NCI-H2196 treated with DMSO at 0.1 percent for 48 hours (cell line): ENCODE data around the gene ZNF581.
A peak's percentile ranks its signal among the peaks of the same experiment; 100 is the strongest.

Experiments used
- DNase-seq: peaks from one replicate; lab custom pipeline; 2025; ENCODE audit not compliant: unreplicated experiment; lab: John Stamatoyannopoulos, UW

ZNF581 gene

DNA sequence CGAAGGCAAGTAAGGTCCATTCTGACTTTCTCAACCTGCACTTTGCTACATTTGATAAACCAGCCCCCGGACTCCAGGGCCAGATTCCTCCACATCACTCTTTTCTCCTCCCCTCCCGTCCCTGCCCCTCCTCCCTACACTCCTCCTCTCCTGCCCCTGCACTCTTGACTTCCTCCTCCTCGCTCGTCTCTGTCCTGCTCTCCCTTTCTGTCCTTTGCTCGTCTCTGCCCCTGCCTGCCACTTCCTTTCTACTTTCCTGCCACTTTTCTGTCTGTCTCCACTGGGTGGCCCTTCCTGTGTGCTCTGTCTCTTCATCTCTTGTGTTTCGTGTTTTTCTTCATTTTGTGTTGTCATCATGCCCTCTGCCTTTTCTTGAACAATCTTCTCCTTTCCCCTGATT is 18.4 kb downstream of the ZNF581 start:
- DNase-seq: no peak

DNA sequence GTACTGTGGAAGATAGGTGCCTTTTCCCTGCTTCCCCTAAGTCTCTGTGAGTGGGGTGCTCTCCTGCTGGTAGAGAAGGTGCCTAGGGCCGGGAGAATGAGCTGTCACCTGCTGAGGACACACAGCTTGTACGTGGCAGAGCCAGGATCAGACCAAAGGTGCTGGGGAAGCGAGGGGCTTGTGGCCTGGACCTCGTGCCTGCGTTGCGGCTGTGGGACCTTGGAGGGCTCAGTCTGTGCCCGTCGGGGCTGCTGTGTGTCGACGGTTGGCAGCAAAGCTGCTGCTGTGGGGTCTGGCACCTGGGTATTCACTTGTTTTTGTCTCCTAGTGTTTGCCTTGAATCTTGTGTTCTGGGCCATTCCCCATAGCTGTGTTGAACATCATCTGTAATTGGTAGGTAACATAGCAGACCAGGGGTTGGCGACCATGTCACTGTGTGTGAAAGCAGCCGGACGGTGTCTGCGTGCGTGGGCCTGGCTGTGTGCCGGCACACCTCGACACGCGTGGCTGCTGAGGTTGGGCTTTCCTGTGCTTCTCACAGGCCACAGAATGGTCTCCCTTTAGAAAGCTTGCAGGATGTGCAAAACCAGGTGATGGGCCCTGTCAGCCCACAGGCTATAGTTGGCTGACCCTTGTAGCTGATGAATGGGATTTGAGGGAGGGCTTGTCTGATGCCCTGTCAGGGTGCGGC is 20.5 kb downstream of the ZNF581 start:
- DNase-seq: no peak

DNA sequence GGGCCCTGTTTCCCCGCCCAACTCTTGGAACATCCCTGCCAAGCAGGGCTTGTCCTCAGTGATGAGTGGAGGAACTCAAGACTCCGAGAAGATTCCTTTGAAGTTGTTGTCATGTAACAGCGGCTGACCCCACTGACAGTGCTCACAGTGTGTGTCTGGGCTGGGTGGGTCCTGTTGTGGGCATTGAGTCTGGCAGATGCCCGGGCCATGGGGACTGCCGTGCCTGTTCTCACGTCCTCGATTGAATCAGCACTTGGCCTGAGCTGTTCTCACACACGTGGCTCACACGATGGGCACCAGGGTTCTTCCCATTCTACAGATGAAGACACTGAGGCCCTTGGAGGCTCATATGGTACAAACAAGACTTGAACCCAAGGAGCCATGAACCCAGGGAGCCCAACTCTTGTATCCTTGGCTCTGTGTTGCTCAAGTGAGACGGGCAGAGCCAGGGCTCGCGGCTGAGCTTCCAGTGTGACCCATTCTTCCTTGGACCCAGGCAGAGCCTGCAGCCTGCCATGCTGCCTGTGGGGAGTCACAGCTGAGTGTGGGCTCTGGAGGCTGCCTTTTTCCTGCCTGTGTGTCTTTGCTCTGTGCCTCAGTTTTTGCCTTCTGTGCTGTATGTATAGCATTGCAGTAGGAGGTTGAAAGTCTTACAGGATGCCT is 23.0 kb downstream of the ZNF581 start:
- no peak for DNase-seq

DNA sequence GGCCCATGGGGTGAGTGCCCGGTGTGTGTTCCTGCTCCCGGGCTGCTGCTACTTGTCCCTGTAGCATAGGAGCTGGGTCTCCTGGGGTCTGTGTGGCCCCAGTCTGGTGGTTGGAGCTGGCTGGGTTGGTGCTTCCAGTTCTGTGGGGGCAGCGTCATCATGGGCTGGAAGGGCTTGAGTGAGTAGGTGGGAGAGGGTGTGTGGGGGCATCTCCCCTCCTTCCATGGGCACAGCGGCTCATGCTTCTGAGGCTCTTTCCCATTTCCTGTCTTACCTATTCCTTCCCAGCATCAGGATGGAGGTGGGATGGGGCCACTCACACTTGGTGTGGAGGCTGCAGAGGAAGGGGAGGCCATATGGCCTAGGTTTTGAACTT is 23.5 kb downstream of the ZNF581 start:
- no peak for DNase-seq

DNA sequence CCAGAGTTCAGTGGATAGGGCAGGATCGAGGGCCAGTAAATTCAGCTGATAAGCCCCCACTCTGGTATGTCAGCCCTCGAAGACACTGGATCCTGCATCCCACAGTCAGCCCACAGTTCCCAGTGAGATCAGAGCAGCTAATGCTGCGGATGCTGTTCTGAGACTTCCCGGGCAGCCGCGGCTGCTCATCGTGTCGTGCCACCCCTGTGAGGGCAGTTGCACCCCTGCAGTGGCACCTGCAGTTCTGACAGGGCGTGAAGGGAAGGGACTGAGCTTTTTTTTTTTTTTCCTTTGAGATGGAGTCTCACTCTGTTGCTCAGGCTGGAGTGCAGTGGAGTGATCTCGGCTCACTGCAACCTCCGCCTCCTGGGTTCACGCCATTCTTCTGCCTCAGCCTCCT is 24.1 kb downstream of the ZNF581 start:
- DNase-seq: no peak

DNA sequence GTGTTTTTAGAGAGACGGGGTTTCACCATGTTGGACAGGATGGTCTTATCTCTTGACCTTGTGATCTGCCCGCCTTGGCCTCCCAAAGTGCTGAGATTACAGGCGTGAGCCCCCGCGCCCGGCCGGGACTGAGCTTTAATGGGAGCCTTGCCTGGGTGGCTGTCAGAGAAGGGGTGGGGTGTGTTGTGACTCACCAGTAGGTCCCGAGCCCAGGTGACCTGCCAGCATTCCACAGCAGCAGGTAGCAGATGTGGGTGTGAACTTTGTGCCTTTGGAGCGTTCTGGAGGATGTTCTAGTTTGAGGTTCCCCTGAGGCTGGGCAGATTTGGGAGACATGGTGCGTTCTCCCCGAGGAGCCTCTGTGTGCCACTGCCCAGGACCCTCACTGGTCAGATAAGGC is 24.5 kb downstream of the ZNF581 start:
- DNase-seq: no peak

DNA sequence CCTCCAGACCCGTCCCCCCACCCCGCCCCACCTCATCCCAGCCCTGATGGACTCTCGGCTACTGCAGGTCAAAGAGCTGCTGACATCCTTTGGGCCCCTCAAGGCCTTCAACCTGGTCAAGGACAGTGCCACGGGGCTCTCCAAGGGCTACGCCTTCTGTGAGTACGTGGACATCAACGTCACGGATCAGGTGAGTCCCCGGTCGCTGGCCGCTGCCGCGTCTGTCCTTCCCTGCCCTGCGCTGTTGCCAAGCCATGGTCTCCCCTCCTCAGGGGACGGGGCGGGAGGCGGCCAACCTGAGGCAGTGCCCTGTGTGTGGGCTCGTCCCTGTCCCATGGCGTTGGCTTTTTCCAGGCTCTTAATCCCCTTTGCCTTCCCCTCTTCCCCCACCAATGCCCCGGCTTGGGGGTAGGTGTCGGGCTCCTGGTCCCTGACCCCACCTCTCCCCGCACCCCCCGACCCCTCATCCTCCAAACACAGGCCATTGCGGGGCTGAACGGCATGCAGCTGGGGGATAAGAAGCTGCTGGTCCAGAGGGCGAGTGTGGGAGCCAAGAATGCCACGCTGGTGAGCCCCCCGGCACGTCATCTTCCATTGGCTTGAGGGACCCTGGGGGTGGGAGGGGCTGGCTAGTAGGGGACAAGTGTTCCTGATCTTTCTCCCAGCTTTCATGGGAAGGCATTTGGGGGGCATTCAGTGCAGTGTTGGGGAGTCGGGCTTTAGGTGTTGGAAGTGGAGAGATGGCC is 25.3 kb downstream of the ZNF581 start:
- no peak for DNase-seq

DNA sequence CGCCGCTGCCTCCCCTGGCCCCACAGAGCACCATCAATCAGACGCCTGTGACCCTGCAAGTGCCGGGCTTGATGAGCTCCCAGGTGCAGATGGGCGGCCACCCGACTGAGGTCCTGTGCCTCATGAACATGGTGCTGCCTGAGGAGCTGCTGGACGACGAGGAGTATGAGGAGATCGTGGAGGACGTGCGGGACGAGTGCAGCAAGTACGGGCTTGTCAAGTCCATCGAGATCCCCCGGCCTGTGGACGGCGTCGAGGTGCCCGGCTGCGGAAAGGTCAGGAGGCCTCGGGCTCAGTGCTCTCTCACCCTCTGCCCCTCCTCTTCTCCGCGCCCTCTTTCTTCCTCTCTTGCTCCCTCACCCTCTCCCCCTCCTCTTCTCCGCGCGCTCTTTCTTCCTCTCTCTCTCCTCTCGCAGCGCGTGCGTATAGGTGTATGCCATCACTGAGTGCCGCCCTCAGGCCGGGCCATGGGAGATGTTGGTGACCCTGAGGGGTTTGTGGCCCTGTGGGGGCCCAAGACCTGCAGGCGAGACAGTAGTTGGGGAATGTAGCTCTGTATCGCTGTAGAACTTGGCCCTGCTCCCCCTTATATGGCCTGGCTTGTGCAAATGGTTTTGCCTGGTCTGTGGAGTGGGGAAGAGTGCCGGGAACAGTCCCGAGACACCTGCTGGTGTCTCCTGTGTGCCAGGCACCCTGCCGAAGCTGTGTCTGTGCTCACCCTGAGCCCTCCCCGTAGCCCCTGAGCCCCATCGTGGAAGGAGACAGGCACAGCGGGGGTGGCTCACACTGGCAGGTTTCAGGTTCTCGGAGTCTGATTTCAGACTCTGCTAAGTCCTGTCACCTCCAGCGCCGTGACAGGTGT is 26.2 kb downstream of the ZNF581 start:
- no peak for DNase-seq

DNA sequence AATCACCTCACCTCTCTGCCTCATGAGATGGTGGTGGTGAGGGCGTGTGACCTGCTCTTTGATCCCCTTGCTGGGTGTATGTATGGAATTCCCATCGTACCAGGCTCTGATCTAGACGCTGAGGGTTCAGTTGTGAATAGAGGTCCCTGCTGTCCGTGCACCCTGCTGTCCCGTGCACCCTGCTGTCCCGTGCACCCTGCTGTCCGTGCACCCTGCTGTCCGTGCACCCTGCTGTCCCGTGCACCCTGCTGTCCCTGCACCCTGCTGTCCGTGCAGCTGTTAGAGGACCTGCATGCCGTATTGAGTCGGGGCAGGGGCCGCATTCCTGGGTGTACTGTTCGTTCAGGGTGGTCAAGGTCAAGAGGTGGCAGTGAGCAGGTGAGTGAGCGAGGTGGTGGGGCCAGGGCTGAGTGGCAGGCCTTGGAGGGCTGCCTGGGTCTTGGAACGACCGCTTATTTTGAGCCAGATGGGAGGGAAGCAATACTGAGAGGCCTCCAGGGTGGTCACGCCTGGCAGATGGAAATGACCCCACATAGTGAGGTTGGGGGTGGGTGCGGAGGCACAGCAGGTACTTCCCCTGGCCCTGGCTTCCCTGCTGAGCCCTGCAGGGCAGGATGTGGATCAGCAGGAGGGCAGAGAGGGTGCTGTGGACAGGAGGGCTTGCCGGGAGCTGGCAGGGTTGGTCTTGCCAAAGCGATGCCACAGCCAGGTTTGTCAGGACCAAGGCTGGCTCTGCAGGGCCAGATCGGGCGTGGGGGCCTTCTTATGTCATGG is 27.0 kb downstream of the ZNF581 start:
- DNase-seq: no peak

DNA sequence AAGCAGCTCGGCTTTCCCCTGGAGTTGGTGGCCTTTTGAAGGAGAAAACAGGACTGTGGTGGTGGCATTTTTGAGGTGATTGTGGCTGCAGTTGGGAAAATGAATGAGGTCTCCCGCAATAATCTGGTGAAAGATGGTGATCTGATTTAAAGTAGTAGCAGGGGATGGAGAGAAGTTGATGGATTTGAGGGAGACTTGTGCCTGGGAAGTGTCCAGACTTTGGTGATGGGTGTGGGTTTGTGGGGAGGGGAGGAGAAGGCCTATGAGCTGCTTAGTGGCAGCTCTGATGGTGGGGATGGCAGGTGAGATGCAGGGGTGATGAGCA is 27.6 kb downstream of the ZNF581 start:
- no peak for DNase-seq

DNA sequence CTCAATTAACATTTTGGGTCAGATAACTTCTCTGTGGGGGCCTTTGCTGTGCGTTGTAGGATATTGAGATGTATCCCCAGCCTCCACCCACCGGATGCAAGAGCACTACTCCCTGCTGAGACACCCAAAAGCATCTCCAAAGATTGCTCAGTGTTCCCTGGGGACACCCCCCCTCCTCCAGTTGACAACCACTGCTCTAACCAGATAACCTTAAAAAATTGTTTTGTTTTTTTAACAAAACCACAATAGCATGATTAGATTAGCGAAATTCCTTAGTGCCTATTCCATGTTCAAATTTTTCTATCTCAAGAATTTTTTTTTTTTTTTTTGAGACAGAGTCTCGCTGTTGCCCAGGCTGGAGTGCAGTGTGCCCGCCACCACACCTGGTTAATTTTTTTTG is 29.0 kb downstream of the ZNF581 start:
- no peak for DNase-seq

DNA sequence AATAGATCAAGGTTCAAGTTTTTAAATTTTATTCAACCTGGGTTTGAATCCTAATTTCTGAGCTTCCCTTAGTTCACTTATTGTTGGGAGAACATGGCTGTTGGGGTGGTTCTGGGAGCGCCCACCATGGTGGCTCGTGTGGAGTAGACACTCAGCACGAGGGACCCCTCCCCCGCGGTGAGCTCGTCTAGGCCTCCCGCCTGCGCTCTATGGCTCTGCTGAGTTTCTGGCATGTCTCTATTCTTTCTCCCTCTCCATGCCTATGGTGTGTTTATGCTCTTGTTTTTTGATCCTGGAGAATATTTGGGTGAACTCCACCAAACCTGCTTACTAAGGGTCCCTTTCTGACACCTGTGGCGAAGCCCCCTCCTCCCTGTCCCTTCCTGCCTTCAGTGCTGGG is 30.0 kb downstream of the ZNF581 start:
- DNase-seq: no peak

DNA sequence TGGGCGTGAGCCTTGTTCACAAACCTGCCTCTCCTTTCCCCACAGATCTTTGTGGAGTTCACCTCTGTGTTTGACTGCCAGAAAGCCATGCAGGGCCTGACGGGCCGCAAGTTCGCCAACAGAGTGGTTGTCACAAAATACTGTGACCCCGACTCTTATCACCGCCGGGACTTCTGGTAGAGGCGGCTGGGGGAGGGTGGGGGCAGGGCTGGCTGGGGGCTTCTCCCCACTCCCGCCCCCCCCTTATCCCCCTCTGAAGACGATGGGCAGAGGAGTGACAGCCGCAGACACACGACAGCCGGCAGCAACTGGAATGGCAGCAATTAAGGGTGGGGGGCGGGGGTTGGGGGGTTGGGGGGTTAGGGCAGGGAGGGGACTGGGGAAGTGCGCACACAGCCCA is 30.4 kb downstream of the ZNF581 start:
- DNase-seq: no peak

DNA sequence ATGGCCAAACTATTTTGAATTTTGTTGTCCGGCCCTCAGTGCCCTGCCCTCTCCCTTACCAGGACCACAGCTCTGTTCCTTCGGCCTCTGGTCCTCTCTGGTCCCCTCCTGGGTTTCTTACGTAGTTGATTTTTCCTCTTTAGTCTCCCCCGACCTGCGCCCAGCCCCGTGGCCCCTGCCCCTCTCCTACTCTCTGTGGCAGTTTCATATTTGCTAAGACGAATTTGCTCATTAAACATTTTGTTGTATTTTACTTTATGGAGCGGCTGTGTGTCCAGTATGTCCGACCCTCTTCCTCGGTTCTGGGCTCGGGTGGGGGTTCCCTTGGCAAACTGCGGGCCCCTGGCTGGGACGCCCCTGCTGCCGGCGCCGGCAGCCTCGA is 31.0 kb downstream of the ZNF581 start:
- no peak for DNase-seq

DNA sequence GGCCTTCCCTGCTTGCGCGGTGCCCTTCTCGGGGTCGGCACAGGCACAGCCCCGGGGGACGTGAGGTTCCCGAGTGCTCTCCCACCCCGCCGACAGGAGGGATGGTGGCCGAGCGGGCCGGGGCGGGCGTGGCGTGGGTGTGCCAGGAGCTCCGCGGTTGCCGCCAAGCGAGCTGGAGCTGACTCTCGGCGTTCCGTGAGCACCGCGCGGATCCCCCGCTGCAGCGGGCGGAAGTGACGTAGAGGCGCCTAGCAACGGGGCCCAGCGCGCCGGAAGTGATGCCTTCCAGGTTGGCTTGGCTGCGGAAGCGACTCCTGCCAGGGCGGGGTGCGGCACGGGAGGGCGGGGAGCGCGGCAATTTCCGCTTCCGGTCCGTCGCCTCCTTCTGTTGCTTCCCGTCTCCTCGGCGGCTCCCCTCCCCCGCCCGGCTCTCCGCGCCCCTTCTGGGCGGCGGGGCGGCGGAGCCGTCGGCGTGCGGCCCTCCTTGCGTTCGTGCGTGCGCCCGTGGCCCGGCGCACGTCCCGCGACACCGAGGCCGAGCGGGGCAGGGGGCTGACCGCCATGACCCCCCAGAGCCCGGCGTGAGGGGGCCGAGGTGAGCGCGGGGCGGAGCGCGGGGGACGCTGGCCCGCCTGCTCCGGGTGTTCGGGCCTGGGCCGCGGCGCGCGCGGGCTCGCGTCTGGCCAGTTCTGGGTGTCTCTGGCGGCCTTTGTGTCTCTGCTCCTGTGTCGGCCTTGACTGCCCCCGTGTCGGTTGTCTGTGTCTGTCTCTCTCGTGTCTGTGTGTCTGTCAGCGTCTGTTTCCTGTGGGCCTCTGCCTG is 31.6 kb downstream of the ZNF581 start, which contains the start of gene EPN1:
TSS of gene EPN1 (plus strand) at position 386 of the 820 bp plus-strand sequence. CDS start 3,402 bp downstream, outside the sequence.
- DNase-seq: peak; percentile 93

DNA sequence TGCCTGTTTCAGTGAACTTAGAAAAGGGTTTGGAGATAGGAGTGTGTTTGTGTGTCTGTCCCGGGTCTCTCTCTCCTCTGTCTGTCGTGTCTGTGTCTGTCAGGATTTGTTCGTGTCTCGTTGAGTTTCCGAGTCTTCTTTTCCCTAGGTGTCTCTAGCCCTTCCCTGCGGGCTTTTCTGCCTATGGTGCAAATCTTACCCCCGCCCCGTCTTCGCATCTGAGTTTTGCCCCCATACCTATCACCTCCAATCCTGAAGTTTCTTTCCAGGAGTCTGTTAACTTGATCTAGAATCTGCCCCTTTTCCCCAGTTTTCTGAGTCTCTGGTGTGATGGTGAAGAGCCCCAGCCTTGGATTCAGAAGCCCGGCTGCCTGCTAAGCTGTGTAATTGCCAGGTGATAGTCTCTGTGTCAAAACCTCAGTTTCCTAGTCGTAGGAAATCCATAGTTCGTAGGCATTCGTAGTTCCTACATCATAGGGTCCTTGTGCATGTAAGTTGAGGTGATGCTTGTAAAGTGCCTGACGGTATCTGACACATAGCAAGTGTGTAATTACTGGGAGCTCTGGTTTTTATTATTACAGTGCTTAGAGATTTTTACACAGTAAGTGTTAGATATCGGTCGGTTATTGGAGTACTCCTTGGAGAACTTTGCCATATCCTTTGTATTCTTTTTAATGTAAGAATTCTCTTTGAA is 32.4 kb downstream of the ZNF581 start:
- no peak for DNase-seq

DNA sequence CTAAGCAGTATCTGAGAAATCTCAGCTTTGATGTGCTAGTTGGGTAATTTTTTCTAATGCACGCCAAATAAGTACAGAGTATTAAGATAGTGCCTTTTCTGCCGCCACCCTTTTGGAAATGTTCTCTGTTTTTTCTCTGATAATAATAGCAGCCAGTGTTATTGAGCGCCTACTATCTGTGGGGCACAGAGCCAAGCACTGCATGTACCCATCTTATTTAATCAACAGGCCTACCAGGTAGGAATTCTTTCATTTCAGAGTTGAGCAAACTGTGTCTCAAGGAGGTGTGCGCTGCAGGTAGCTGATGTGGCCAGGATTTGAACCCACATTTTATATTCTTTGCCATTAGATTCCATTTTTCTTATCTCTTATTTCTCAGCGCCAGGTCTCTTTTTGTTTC is 32.9 kb downstream of the ZNF581 start:
- DNase-seq: no peak

DNA sequence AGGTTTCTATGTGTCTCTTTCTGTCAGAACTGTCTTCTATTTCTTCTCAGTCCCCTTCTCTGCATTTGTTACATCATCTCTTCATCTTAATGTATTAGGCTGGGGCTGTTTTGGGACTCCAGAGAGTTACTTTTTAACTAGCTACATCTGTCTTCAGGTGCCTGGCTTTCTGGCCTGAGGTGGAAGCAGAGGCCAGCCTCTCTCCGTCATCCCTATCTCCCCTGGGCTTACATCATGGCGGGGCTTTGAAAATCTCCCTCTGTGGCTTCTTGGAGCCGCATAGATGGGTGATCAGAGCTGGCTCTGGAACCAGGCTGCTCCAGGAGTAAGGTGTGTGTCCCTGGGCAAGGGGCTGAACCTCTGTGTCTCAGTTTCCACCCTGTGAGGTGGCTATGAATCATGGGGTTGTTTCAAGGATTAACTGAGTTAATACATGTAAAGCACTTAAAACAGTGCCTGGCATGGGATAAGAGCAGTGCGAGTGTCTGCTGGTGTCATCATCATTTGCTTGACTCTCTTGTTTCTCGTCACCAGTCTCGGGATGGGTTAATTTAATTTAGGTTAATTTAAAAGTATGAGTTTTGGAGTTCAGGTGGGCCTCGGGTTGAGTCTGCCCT is 33.5 kb downstream of the ZNF581 start:
- DNase-seq: no peak

DNA sequence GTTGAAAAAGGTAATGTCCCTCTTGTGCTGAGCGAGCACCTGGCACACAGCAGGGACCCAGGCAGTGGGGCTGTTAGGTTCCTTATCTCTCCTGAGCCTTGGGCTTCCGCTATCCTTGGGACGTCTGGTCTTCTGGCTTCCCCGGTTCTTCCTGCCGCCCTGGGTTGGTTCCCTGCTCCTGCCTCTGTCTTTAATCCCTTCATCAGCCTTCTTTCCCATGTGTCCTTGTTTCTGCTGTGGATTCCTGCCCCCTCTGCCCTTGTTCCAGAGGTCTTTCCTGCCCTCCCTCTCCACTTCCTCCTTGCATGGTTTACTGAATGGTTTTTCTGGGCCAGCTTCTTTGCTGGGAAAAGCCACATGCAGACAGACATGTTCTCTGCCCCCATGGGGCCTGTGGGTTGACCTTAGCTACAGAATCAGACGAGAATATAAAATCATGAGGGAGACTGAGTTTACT is 34.2 kb downstream of the ZNF581 start:
- DNase-seq: no peak
